GM19468 (cell line): ENCODE results near the gene IRAK2.
"Not testable (repeated sequence)": the region's sequence is repeated elsewhere in the genome, so short reads cannot be mapped to it uniquely, and the experiment has no call there.

Experiments
- ATAC-seq: cut with Tn5 transposase; IDR thresholded peaks from one replicate; pipeline ENCODE4 v1.9.1; 2021; ENCODE audit warnings: mild to moderate bottlenecking, moderate library complexity, moderate number of reproducible peaks; ENCODE audit not compliant: unreplicated experiment; ENCODE audit errors: extremely low read depth

IRAK2 gene, protein sequence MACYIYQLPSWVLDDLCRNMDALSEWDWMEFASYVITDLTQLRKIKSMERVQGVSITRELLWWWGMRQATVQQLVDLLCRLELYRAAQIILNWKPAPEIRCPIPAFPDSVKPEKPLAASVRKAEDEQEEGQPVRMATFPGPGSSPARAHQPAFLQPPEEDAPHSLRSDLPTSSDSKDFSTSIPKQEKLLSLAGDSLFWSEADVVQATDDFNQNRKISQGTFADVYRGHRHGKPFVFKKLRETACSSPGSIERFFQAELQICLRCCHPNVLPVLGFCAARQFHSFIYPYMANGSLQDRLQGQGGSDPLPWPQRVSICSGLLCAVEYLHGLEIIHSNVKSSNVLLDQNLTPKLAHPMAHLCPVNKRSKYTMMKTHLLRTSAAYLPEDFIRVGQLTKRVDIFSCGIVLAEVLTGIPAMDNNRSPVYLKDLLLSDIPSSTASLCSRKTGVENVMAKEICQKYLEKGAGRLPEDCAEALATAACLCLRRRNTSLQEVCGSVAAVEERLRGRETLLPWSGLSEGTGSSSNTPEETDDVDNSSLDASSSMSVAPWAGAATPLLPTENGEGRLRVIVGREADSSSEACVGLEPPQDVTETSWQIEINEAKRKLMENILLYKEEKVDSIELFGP

DNA sequence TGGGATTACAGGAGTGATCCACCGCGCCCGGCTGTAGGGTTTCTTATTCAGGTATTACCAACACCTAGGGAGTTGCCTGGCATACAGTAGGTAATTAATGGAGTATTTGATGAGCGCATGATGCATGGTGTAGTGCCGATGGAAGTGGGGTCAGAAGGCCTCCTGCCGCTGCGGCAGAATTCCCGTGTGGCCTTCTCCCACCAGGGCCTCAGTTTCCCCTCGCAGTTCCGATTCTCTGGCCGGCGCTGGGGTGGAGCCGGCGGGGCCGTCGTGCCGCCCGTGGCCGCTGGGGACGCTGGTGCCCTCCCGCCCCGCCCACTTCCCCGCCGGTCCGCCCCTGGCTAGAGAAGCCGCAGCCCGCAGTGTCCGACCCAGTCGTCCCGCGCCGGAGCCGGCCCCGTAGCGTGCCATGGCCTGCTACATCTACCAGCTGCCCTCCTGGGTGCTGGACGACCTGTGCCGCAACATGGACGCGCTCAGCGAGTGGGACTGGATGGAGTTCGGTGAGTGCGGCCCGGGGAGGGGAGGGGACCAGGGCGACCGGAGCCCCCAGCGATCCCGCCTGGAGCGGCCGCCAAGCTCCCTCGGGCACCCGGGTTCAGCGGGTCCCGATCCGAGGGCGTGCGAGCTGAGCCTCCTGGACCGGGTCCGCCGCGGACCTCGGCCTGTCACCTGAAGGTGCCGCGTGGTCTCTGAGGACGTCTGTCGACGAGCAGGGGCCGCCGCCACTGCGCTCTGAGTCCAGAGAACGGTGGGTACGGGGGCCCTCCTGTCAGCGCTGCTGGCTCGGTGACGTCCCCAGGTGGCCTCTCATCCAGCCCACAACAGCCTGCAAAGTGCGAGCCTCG is at the start of gene IRAK2:
TSS of gene IRAK2 (plus strand) at position 374 of the 848 bp plus-strand sequence. CDS start at position 410, 36 bp downstream.
- no peak for ATAC-seq

DNA sequence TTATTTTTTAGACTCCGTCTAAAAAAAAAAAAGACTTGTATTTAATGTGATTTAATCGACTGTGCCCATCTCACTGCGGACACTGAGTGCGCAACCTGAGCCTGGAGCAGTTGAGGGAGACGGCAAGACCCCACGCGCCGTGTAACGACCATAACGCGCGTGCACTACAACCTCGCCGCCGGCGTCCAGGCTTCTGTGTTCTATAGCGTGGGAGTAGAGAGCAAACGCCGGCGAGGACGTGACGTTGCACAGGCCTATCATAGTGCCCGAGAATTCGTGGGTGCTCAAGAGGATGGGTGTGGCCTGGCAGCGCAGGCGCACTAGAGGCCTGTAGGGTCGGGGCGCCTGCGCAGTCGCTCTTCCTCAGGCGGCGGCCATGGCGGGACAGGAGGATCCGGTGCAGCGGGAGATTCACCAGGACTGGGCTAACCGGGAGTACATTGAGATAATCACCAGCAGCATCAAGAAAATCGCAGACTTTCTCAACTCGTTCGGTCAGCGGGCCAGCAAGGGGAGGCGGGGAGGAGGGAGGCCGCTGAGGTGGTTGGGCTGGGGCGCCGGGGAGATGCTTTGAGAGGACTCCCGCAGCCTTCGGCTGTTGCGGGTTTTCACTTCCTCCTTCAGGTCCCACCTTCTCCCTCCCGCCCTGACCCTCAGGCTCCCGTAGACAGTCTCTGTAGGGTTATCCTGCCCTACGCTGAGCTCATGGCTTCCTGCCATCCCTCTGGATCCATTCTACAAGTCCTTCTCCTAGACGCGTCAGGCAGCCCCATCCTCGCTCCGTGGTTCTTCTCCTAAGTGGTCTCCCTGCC is 49.2 kb upstream of the IRAK2 start, which contains the start of gene BRK1:
TSS of gene BRK1 (plus strand) at position 350 of the 812 bp plus-strand sequence. CDS start at position 377, 27 bp downstream.
- ATAC-seq: peak; percentile 84

GRCh38 chr3:10116138-10116460 is 48.6 kb upstream of the IRAK2 start:
- no peak for ATAC-seq

GRCh38 chr3:10116928-10117327 is 47.8 kb upstream of the IRAK2 start:
- no peak for ATAC-seq

- no peak for ATAC-seq
These were observed 45.3 kb upstream of the IRAK2 start for GRCh38 chr3:10119376-10119775.

GRCh38 chr3:10121064-10121463 is 43.7 kb upstream of the IRAK2 start:
- ATAC-seq: no peak

DNA sequence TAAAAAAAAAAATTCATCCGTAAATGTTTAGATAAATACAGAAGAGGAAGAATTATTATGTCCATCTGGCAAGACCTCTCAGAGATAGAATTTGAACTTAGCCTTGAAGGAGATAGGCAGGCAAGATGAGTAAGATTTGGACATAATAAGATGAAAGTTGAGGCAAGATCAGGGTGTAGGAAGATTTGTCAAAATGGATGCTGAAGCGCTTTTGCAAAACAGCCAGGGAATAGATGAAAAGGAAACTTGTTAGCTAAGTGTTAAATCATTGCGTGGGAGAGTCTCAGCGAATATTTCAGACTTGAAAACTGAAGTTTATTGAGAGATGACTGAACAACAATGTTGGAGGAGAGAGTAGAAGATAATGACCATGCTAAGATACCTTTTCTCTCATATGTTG is 42.0 kb upstream of the IRAK2 start:
- no peak for ATAC-seq

- not testable (repeated sequence) for ATAC-seq
These were observed 28.8 kb upstream of the IRAK2 start for GRCh38 chr3:10135872-10136271.

DNA sequence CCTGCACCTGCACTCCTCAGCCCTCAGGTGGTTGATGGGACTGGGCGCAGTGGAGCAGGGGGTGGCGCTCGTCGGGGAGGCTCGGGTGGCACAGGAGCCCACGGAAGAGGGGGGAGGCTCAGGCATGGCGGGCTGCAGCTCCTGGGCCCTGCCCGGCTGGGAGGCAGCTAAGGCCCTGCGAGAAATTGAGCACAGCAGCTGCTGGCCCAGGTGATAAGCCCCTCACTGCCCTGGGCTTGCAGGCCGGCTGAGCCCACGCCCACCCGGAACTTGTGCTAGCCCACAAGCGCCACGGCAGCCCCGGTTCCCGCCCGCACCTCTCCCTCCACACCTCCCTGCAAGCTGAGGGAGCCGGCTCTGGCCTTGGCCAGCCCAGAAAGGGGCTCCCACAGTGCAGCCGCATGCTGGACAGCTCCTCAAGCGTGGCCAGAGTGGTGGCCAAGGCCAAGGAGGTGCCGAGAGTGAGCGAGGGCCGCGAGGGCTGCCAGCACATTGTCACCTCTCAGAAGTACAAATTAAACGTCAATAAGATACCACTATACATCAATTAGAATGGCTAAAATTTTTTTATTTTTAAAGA is 28.2 kb upstream of the IRAK2 start:
- ATAC-seq: no peak

DNA sequence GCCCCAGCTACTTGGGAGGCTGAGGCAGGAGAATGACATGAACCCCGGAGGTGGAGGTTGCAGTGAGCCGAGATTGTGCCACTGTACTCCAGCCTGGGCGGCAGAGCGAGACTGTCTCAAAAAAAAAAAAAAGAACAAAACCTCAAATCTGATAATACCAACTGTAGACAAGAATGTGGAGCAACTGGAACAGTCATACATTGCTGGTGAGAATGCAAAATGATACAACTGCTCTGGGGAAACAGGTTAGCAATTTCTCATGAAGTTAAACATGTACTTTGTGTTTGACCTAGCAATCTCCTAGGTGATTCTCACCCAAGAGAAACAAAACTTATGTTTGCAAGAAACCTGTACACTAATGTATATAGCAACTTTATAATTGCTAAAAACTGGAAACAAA is 27.5 kb upstream of the IRAK2 start:
- ATAC-seq: no peak

- ATAC-seq: no peak
These were observed 23.6 kb upstream of the IRAK2 start for GRCh38 chr3:10140996-10141546.

DNA sequence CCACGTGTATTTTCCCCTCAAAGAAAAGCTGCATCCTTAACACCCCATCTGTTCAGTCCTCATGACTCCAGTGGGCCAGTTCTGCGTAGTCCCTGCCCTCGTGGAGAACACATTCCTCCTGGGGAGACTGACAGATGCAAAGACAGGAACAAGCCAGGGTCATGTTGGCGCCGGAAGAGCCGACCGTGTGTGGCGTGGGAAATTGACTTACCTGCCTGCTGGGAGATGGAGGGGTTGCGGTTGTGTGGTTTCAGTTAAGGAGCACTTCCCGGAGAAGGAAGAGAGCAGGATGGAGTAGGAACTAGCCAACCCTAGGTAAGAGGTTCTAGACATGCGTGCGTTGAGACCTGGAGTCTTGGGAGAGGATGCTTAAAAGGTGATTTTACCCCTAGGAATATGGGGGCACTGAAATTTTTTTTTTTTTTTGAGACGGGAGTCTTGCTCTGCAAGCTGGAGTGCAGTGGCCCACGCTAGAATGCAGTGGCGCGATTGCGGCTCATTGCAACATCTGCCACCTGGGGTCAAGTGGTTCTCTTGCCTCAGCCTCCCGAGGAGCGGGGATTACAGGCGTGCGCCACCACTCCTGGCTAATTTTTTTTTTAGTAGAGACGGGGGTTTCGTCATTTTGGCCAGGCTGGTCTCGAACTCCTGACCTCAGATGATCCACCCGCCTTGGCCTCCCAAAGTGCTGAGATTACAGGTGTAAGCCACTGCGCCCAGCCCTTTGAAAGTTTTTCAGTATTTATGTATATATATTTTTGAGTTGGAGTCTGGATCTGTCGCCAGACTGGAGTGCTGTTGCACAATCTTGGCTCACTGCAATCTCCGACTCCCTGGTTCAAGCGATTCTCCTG is 21.8 kb upstream of the IRAK2 start:
- no peak for ATAC-seq

DNA sequence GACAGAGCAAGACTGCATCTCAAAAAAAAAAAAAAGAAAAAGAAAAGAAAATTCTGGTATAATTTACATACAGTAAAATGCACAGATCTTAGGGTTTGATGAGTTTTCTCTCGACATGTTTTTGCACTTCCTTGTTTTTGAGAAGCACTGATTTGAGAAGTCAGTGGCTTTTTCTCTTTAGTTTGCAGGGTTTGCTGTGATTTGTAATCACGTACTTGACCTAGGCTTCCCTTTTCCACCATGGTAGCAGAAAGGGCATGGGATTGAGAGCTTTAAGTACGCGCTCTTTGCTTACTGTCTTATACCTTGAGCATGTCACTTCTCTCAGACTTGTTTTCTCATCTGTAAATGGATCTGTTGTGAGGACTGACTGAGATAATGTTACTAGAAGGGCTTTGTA is 19.0 kb upstream of the IRAK2 start:
- no peak for ATAC-seq

DNA sequence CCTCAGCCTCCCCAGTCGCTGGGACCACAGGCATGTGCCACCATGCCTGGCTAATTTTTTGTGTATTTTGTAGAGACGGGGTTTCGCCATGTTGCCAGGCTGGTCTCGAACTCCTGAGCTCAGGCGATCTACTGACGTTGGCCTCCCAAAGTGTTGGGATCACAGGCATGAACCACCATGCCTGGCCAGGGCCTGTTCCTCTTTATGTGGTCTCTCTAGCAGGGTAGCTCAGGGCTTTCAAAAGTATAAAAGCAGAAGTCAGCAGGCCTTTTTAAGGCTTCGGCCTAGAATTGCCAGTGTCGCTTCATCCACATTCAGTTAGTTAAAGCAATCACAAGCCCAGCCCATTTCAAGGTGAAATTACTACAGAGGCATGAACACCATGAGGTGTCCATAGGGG is 15.5 kb upstream of the IRAK2 start:
- ATAC-seq: no peak

- no peak for ATAC-seq
These were observed 13.7 kb upstream of the IRAK2 start for GRCh38 chr3:10150987-10151386.

GRCh38 chr3:10154335-10155122 is 10.2 kb upstream of the IRAK2 start:
- no peak for ATAC-seq

GRCh38 chr3:10155123-10155472 is 9.6 kb upstream of the IRAK2 start:
- ATAC-seq: no peak

DNA sequence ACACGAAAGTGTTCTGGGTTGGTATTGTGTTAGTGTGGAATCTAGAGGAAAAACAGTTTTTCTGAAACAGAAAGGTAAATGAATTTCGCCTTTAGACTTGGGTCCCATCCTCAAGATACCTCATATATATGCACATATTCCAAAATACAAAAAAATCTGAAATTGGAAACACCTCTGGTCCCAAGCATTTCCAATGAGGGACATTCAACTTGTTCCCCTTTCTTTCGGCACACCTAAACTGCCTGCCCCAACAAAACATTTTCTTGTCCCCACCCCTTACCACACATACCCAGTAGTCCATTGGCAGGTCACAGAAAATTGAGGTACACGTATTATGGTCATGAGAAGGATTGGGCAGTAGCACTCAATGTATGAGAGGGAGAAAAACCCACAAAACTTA is 9.1 kb upstream of the IRAK2 start:
- no peak for ATAC-seq
